ENCODE results near the gene RLIM.

Gene RLIM

GRCh38 chrX:74551934-74552333 lies 62.5 kb downstream of the RLIM start:
- Mint-ChIP-seq H3K4me3 (no peak overlapping the region), H3K9me3 (no peaks in the 10 kb centered on the region), H3K27ac (no peak overlapping the region), H3K4me1 (ENCODE audit: low read depth) (peaks cover 10% of the 10 kb centered on the region), H3K27me3 (no peaks in the 10 kb centered on the region), H3K36me3 (ENCODE audit: low read depth) (no peaks in the 10 kb centered on the region)

GRCh38 chrX:74550295-74550802 lies 64.1 kb downstream of the RLIM start:
- H3K36me3 Mint-ChIP-seq (ENCODE audit: low read depth): no peaks in the 10 kb centered on the region
- H3K4me3 Mint-ChIP-seq: peak overlapping the region; percentile 48

GRCh38 chrX:74546984-74547383 lies 67.4 kb downstream of the RLIM start:
- no peaks in the 10 kb centered on the region for H3K27me3 Mint-ChIP-seq
- no peak overlapping the region for H3K4me3 Mint-ChIP-seq
- H3K36me3 Mint-ChIP-seq (ENCODE audit: low read depth): no peaks in the 10 kb centered on the region
- peak overlapping the region; percentile 38 for H3K27ac Mint-ChIP-seq
- H3K9me3 Mint-ChIP-seq: no peaks in the 10 kb centered on the region
- peaks cover 10% of the 10 kb centered on the region for H3K4me1 Mint-ChIP-seq (ENCODE audit: low read depth)

More at GRCh38 chrX:74550295-74550802, 64.1 kb downstream of the RLIM start:
- Mint-ChIP-seq H3K27ac (peak overlapping the region; percentile 52), H3K9me3 (no peaks in the 10 kb centered on the region), H3K27me3 (no peaks in the 10 kb centered on the region), H3K4me1 (ENCODE audit: low read depth) (peaks cover 10% of the 10 kb centered on the region)

GRCh38 chrX:74545880-74546523 lies 68.4 kb downstream of the RLIM start:
- Mint-ChIP-seq H3K4me1 (ENCODE audit: low read depth) (peaks cover 15% of the 10 kb centered on the region), H3K9me3 (no peaks in the 10 kb centered on the region), H3K27me3 (no peaks in the 10 kb centered on the region), H3K36me3 (ENCODE audit: low read depth) (no peaks in the 10 kb centered on the region), H3K4me3 (no peak overlapping the region), H3K27ac (no peak overlapping the region)

DNA sequence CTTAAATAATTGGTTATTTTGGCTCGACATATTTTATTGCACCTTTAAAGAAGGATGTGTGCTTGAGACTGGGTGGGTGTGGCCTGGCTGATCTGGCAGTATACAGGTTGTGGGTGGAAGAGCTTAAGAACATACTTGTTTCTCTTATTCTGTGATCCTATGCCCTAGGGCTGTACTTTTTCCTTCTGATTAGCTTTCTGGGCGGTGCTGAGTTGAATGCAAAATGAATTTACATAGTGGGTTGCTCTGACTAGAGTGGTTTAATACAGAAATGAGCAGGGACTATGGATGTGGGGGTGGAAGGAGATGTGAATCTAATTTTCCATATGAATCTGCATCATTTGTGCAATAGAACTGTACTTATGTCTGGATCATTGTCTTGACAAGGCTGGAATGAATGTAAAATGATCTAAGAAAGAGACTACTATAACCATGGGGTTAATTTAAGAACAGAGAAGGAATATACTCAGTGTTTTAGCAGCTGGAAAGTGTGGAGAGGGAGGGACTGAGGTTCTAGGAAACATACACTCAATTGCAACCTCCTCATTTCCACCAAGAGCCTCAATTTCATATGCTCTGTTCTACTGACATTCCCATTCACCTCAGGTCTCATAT lies 73.7 kb downstream of the RLIM start:
- Mint-ChIP-seq H3K27ac (peak overlapping the region; percentile 49), H3K27me3 (no peaks in the 10 kb centered on the region), H3K36me3 (ENCODE audit: low read depth) (no peaks in the 10 kb centered on the region), H3K4me1 (ENCODE audit: low read depth) (peaks cover 24% of the 10 kb centered on the region), H3K4me3 (no peak overlapping the region), H3K9me3 (no peaks in the 10 kb centered on the region)

GRCh38 chrX:74536832-74537371 lies 77.5 kb downstream of the RLIM start:
- Mint-ChIP-seq H3K4me3 (peak overlapping the region; percentile 72), H3K4me1 (ENCODE audit: low read depth) (peaks cover 46% of the 10 kb centered on the region), H3K36me3 (ENCODE audit: low read depth) (no peaks in the 10 kb centered on the region), H3K27ac (peak overlapping the region; percentile 70), H3K27me3 (no peaks in the 10 kb centered on the region), H3K9me3 (no peaks in the 10 kb centered on the region)

- Mint-ChIP-seq H3K27ac (peak overlapping the region; percentile 87), H3K4me3 (peak overlapping the region; percentile 72), H3K4me1 (ENCODE audit: low read depth) (peaks cover 43% of the 10 kb centered on the region), H3K9me3 (no peaks in the 10 kb centered on the region), H3K27me3 (no peaks in the 10 kb centered on the region), H3K36me3 (ENCODE audit: low read depth) (no peaks in the 10 kb centered on the region)
Observed at GRCh38 chrX:74536152-74536831, 78.1 kb downstream of the RLIM start.

DNA sequence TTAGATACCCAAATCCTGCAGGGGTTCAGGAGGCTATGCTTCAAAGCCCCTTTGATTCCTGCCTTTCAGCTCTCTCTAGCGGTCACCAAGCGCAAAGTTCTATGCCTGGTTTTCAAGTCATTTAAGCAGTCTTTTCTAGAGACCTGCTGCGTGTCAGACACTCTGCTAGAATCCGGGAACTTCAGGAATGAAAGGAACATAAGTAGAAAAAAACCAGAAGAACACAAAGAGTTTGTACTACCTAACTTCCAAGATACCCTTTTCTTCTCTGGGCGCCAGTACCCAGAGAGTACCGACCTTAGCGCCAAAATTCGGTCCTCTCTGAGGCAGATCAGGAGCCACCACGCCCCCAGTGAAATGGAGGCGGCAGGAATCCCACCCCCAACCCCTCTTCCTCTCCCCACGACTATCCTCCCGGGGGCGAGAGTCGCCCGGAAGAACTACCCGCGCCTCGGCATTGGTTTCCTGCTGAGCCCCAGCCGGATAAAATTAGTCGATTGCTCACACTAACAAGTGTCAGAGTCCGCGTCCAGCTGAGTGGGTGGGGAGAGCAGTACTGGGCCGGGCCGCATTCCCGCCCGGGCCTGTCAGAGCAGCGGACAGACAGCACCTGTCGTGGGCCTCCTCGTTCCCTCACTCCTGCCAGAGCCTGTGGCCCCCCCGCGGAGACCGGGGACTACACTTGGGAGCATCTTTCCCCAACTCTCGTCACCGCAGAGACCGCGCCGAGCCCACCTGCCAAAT lies 78.8 kb downstream of the RLIM start:
- Mint-ChIP-seq H3K36me3 (ENCODE audit: low read depth) (no peaks in the 10 kb centered on the region), H3K4me3 (peak overlapping the region; percentile 72), H3K27ac (peak overlapping the region; percentile 87), H3K9me3 (no peaks in the 10 kb centered on the region), H3K27me3 (no peaks in the 10 kb centered on the region), H3K4me1 (ENCODE audit: low read depth) (peaks cover 36% of the 10 kb centered on the region)

Measured in stimulated activated naive CD8-positive, alpha-beta T cell treated with anti-CD3 and anti-CD28 coated beads, Interleukin-15, Interleukin-2, amounts not matched to agents 100 ng/mL and 50 ng/mL, for 24 hours (primary cell).